Body of pancreas (tissue), 4 donors: ENCODE measurements around the gene CASR. TPM values are rescaled to one million over a fixed set of nuclear protein-coding genes. Genes with fewer than 3 reads are reported as not detected.

Experiments
- ATAC-seq: fragments of 150-250 bp; one replicate; pipeline ENCODE4 v1.9.1; 2016
- DNase-seq, 4 donors: peaks; one replicate each; pipeline ENCODE4 v3.0.0-alpha.2; 2019
- H3K27ac ChIP-seq, 4 donors: fragments of 200-600 bp; sonication (generic); 1 replicate in 3 of 4; 2 replicates in 1 of 4; pipeline versions ENCODE4 v1.5.1 to v1.6.1; 2016 to 2019; ENCODE audit warnings: mild to moderate bottlenecking in 1 of 4, mixed read lengths in 1 of 4, moderate library complexity in 1 of 4
- H3K27me3 ChIP-seq, 2 donors: fragments of 200-600 bp; sonication (generic); one replicate each; pipeline ENCODE4 v1.6.0; 2016; ENCODE audit warnings: mild to moderate bottlenecking in 1 of 2
- H3K36me3 ChIP-seq, 2 donors: fragments of 200-600 bp; sonication (generic); replicated peaks in 1 of 2; 2 replicates each; pipeline ENCODE4 v1.5.1; 2016; ENCODE audit warnings: low read depth in 2 of 2; ENCODE audit not compliant: insufficient read depth in 1 of 2
- H3K4me1 ChIP-seq: fragments of 200-600 bp; sonication (generic); one replicate; pipeline ENCODE4 v1.6.0; 2016
- H3K4me3 ChIP-seq, 2 donors: fragments of 200-600 bp; sonication (generic); 1 replicate in 1 of 2; 2 replicates in 1 of 2; pipeline ENCODE4 v1.5.1; 2016 to 2019
- H3K9me3 ChIP-seq, 3 donors: fragments of 200-600 bp; sonication (generic); 1 replicate in 2 of 3; 2 replicates in 1 of 3; pipeline ENCODE4 v1.5.1; 2016
- CTCF ChIP-seq, 7 experiments: fragments of 450-650 bp in 4 of 7; fragments of 200-600 bp in 3 of 7; sonication (generic) in 3 of 7; IDR thresholded peaks; one replicate each; pipeline ENCODE4 v1.5.1; 2016 to 2019; ENCODE audit warnings: antibody characterized with exemption in 7 of 7
- POLR2A ChIP-seq, 3 donors: fragments of 450-650 bp; IDR thresholded peaks; one replicate each; pipeline ENCODE4 v1.6.1; 2016; ENCODE audit warnings: antibody characterized with exemption in 3 of 3, mild to moderate bottlenecking in 2 of 3
- WGBS, 2 donors: methylation state at CpG; one replicate each; pipeline ENCODE4 v1.1.5; 2017; 5-methylcytosine and 5-hydroxymethylcytosine counted together
- intact Hi-C: fragments of 100-400 bp; cut with DNase I; formaldehyde crosslinking; loops from one replicate; pipeline ENCODE4 v1.15.1; 2023
- total RNA-seq, 2 donors: library from RNA; depleted of rRNA; stranded (reverse); fragments of >200 nt; gene quantifications; one replicate each; pipeline ENCODE4 v1.1.0, GENCODE V29; 2016

The CASR gene
- total RNA-seq, 2 donors from 2014 or later, result 8.9 to 11.9 TPM

GRCh38 chr3:122219242-122219872 is 35.9 kb downstream of the CASR start:
- intact Hi-C loops, result no loop called here
- H3K27me3 ChIP-seq, result no peaks in the 10 kb centered on the region
- H3K4me1 ChIP-seq, result peaks cover 29% of the 10 kb centered on the region
- TF ChIP-seq CTCF (IDR thresholded peaks at IDR 0.05) (no peak), POLR2A (IDR thresholded peaks at IDR 0.05) (no peak)
- DNase-seq, result no peak
- H3K36me3 ChIP-seq, result no peaks in the 10 kb centered on the region
- 64 to 94% methylated on average over 1 of the region's 1 CpG for WGBS, 2 donors
- no peak overlapping the region for H3K27ac ChIP-seq
- ATAC-seq, result no peak
- H3K9me3 ChIP-seq, result peaks cover 0 to 3% (median 0%) of the 10 kb centered on the region in 3 donors
- H3K4me3 ChIP-seq, result no peak overlapping the region

GRCh38 chr3:122227036-122227781 is 43.7 kb downstream of the CASR start:
- no peak overlapping the region for H3K4me3 ChIP-seq
- no peaks in the 10 kb centered on the region for H3K4me1 ChIP-seq
- DNase-seq (no peak), ATAC-seq (no peak)
- no peak overlapping the region for H3K27ac ChIP-seq
- H3K36me3 ChIP-seq, result no peaks in the 10 kb centered on the region
- intact Hi-C loops, result no loop called here
- no peak for TF ChIP-seq POLR2A (IDR thresholded peaks at IDR 0.05)
- TF ChIP-seq CTCF (IDR thresholded peaks at IDR 0.05), result no peak
- H3K27me3 ChIP-seq, result no peaks in the 10 kb centered on the region
- H3K9me3 ChIP-seq, result peaks cover 0 to 3% (median 0%) of the 10 kb centered on the region in 3 donors
- 85 to 100% methylated on average over 2 to 18 of the region's 23 CpGs for WGBS, 2 donors

DNA sequence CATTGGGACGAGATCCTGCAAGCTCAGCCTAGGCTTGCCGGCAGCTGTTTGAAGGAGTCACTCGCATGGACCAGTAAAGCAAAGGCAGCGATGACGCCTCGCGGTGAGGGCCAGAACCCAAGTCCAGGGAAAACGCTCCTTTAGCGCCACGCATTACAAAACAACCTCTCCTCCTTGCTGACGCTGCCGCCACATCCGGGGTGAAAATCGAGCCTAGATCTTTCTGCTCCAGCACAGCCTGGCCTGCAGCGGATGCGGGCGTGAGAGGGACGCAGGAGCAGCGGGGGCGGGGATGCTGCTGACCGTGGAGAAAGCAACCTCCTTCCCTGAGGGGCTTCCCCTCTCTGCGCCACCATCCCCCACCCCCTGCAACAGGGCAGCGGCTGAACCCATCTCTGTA is 46.7 kb downstream of the CASR start:
- Histone ChIP-seq H3K36me3 (no peaks in the 10 kb centered on the region), H3K27me3 (no peaks in the 10 kb centered on the region), H3K4me3 (no peak overlapping the region), H3K9me3 (no peaks in the 10 kb centered on the region), H3K4me1 (no peaks in the 10 kb centered on the region), H3K27ac (no peak overlapping the region)
- TF ChIP-seq POLR2A (IDR thresholded peaks at IDR 0.05) (no peak), CTCF (IDR thresholded peaks at IDR 0.05) (no peak)
- no peak for DNase-seq
- 74 to 81% methylated on average over 23 of the region's 23 CpGs for WGBS, 2 donors
- intact Hi-C loops, result no loop called here
- no peak for ATAC-seq

DNA sequence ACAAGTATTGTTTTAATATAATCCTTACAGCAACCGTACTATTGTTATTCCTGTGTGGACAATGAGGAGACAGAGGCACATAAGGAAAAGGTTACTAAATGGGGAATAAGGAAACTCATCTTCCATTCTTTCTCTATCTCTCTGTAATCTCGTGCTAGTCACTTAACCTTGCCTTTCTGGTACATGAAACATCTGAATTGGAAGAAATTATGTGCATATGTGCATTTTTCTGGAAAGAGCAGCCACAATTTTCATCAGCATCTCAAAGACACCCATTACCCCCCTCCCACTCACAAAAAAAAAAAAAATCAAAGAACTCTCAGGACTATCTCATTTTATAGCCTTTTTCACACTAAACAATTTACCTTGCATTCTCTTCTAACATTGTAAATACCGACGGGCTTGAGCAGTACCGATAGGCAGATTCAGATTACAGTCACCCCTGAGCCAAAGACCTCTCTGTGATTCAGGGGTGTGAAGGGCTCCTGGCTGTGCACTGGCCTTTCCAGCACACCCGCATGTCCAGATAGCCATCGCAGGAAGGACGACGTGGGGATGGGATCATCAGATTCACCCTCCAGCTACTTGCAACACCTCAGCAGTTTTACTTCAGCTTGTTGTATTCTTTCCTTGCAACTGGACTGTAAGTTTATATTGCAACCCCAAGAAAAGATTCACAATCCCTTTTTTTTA is 48.1 kb downstream of the CASR start:
- no peak overlapping the region for H3K27ac ChIP-seq
- WGBS, 2 donors, result 74 to 77% methylated on average over 9 of the region's 9 CpGs
- H3K4me1 ChIP-seq, result no peaks in the 10 kb centered on the region
- no peak overlapping the region for H3K4me3 ChIP-seq
- no peaks in the 10 kb centered on the region for H3K9me3 ChIP-seq
- intact Hi-C loops, result no loop called here
- ATAC-seq (no peak), DNase-seq (no peak)
- TF ChIP-seq POLR2A (IDR thresholded peaks at IDR 0.05), result no peak
- TF ChIP-seq CTCF (IDR thresholded peaks at IDR 0.05), result no peak
- no peaks in the 10 kb centered on the region for H3K27me3 ChIP-seq
- H3K36me3 ChIP-seq, result no peaks in the 10 kb centered on the region
